ENCODE measurements around the gene RAB11FIP2. TPM values are rescaled to one million over a fixed set of nuclear protein-coding genes. Genes with fewer than 3 reads are reported as not detected.
A peak's percentile ranks its signal among the peaks of the same experiment; 100 is the strongest.

RAB11FIP2 gene
- 15.5 TPM for polyA plus RNA-seq (2013, experiment 1 of 2)
- polyA plus RNA-seq (2013, experiment 2 of 2): 15.8 TPM

GRCh38 chr10:118046395-118047156, at the start of gene RAB11FIP2:
Gene RAB11FIP2, minus strand, starts transcription at chr10:118046941. Its CDS starts 778 bp downstream, at chr10:118046163.
- H3K4me2 ChIP-seq (ENCODE audit: low read length): peak within 1 kb of the TSS; percentile 82

GRCh38 chr10:118096022-118096421, 49.3 kb upstream of the RAB11FIP2 start:
- Histone ChIP-seq H3K27me3 (ENCODE audit: insufficient read depth, low read length, poor library complexity) (no peaks in the 10 kb centered on the region), H2AK5ac (ENCODE audit: low read length) (no peak overlapping the region), H3K18ac (ENCODE audit: low read length) (no peak overlapping the region), H3K4me3 (ENCODE audit: low read length) (no peak overlapping the region), H3K56ac (ENCODE audit: low read length) (no peak overlapping the region), H3K23ac (ENCODE audit: low read length) (no peak overlapping the region), H3K79me2 (ENCODE audit: control insufficient read depth, insufficient read depth, low read length) (no peaks in the 10 kb centered on the region), H2BK5ac (ENCODE audit: low read length) (no peak overlapping the region), H3K27ac (ENCODE audit: low read depth, low read length) (no peak overlapping the region), H4K8ac (ENCODE audit: low read depth, low read length) (no peak overlapping the region), H3K36me3 (ENCODE audit: control insufficient read depth, insufficient read depth, low read length) (no peaks in the 10 kb centered on the region), H3K4me2 (ENCODE audit: low read length) (no peak overlapping the region), H4K5ac (ENCODE audit: low read length) (no peak overlapping the region), H2BK15ac (replicated peaks; ENCODE audit: low read depth) (no peak overlapping the region), H3K9ac (ENCODE audit: low read length) (no peak overlapping the region), H3K4ac (ENCODE audit: low read depth, low read length) (no peak overlapping the region), H3K4me1 (ENCODE audit: control insufficient read depth, low read depth, low read length) (no peaks in the 10 kb centered on the region), H3K79me1 (ENCODE audit: low read length) (no peaks in the 10 kb centered on the region), H2BK120ac (ENCODE audit: low read depth, low read length) (no peak overlapping the region)
- no CpG with 5 or more reads among the region's 1 CpG for WGBS (ENCODE audit: extremely low coverage, insufficient coverage, low lambda C conversion rate)
- DNase-seq: no peak

More at GRCh38 chr10:118046395-118047156, at the start of gene RAB11FIP2:
- no peaks in the 10 kb centered on the region for H3K4me1 ChIP-seq (ENCODE audit: control insufficient read depth, low read depth, low read length)
- H3K23ac ChIP-seq (ENCODE audit: low read length): no peak within 1 kb of the TSS
- no peak within 1 kb of the TSS for H2AK5ac ChIP-seq (ENCODE audit: low read length)
- H3K36me3 ChIP-seq (ENCODE audit: control insufficient read depth, insufficient read depth, low read length): no peaks in the 10 kb centered on the region
- peak; percentile 95 for DNase-seq
- no peak within 1 kb of the TSS for H2BK15ac ChIP-seq (replicated peaks; ENCODE audit: low read depth)
- peak within 1 kb of the TSS; percentile 56 for H3K4ac ChIP-seq (ENCODE audit: low read depth, low read length)
- H3K9ac ChIP-seq (ENCODE audit: low read length): peak within 1 kb of the TSS; percentile 84
- no peak within 1 kb of the TSS for H2BK5ac ChIP-seq (ENCODE audit: low read length)
- no peak within 1 kb of the TSS for H2BK120ac ChIP-seq (ENCODE audit: low read depth, low read length)
- peak within 1 kb of the TSS; percentile 62 for H3K4me3 ChIP-seq (ENCODE audit: low read length)
- WGBS (ENCODE audit: extremely low coverage, insufficient coverage, low lambda C conversion rate): no CpG with 5 or more reads among the region's 83 CpGs
- peak within 1 kb of the TSS; percentile 92 for H3K56ac ChIP-seq (ENCODE audit: low read length)
- no peaks in the 10 kb centered on the region for H3K27me3 ChIP-seq (ENCODE audit: insufficient read depth, low read length, poor library complexity)
- peak within 1 kb of the TSS; percentile 65 for H3K18ac ChIP-seq (ENCODE audit: low read length)
- H3K27ac ChIP-seq (ENCODE audit: low read depth, low read length): peak within 1 kb of the TSS; percentile 95
- H4K8ac ChIP-seq (ENCODE audit: low read depth, low read length): no peak within 1 kb of the TSS
- peaks cover 2% of the 10 kb centered on the region for H3K79me2 ChIP-seq (ENCODE audit: control insufficient read depth, insufficient read depth, low read length)
- no peak within 1 kb of the TSS for H4K5ac ChIP-seq (ENCODE audit: low read length)
- no peaks in the 10 kb centered on the region for H3K79me1 ChIP-seq (ENCODE audit: low read length)

GRCh38 chr10:118092209-118092608, 45.5 kb upstream of the RAB11FIP2 start:
- Histone ChIP-seq H3K4me2 (ENCODE audit: low read length) (no peak overlapping the region), H4K5ac (ENCODE audit: low read length) (no peak overlapping the region), H3K79me1 (ENCODE audit: low read length) (no peaks in the 10 kb centered on the region), H2BK120ac (ENCODE audit: low read depth, low read length) (no peak overlapping the region), H3K4me3 (ENCODE audit: low read length) (no peak overlapping the region), H3K56ac (ENCODE audit: low read length) (no peak overlapping the region), H3K4ac (ENCODE audit: low read depth, low read length) (no peak overlapping the region), H2AK5ac (ENCODE audit: low read length) (no peak overlapping the region), H2BK5ac (ENCODE audit: low read length) (no peak overlapping the region), H3K23ac (ENCODE audit: low read length) (no peak overlapping the region), H3K27ac (ENCODE audit: low read depth, low read length) (no peak overlapping the region), H3K18ac (ENCODE audit: low read length) (no peak overlapping the region), H3K4me1 (ENCODE audit: control insufficient read depth, low read depth, low read length) (no peaks in the 10 kb centered on the region), H3K36me3 (ENCODE audit: control insufficient read depth, insufficient read depth, low read length) (no peaks in the 10 kb centered on the region), H2BK15ac (replicated peaks; ENCODE audit: low read depth) (no peak overlapping the region), H3K27me3 (ENCODE audit: insufficient read depth, low read length, poor library complexity) (no peaks in the 10 kb centered on the region), H3K79me2 (ENCODE audit: control insufficient read depth, insufficient read depth, low read length) (no peaks in the 10 kb centered on the region), H4K8ac (ENCODE audit: low read depth, low read length) (no peak overlapping the region), H3K9ac (ENCODE audit: low read length) (no peak overlapping the region)
- no peak for DNase-seq
- no CpG with 5 or more reads among the region's 1 CpG for WGBS (ENCODE audit: extremely low coverage, insufficient coverage, low lambda C conversion rate)

- no peak overlapping the region for H2AK5ac ChIP-seq (ENCODE audit: low read length)
- no peak overlapping the region for H2BK5ac ChIP-seq (ENCODE audit: low read length)
- H3K4me3 ChIP-seq (ENCODE audit: low read length): no peak overlapping the region
- H3K79me1 ChIP-seq (ENCODE audit: low read length): no peaks in the 10 kb centered on the region
- H3K18ac ChIP-seq (ENCODE audit: low read length): no peak overlapping the region
- no peaks in the 10 kb centered on the region for H3K4me1 ChIP-seq (ENCODE audit: control insufficient read depth, low read depth, low read length)
- DNase-seq: no peak
- WGBS (ENCODE audit: extremely low coverage, insufficient coverage, low lambda C conversion rate): no CpG with 5 or more reads among the region's 4 CpGs
- H4K5ac ChIP-seq (ENCODE audit: low read length): no peak overlapping the region
- no peak overlapping the region for H2BK15ac ChIP-seq (replicated peaks; ENCODE audit: low read depth)
- H3K23ac ChIP-seq (ENCODE audit: low read length): no peak overlapping the region
- H3K27me3 ChIP-seq (ENCODE audit: insufficient read depth, low read length, poor library complexity): no peaks in the 10 kb centered on the region
- H4K8ac ChIP-seq (ENCODE audit: low read depth, low read length): no peak overlapping the region
- no peak overlapping the region for H3K56ac ChIP-seq (ENCODE audit: low read length)
- H3K9ac ChIP-seq (ENCODE audit: low read length): no peak overlapping the region
- no peaks in the 10 kb centered on the region for H3K36me3 ChIP-seq (ENCODE audit: control insufficient read depth, insufficient read depth, low read length)
- no peak overlapping the region for H2BK120ac ChIP-seq (ENCODE audit: low read depth, low read length)
- H3K4me2 ChIP-seq (ENCODE audit: low read length): no peak overlapping the region
- H3K79me2 ChIP-seq (ENCODE audit: control insufficient read depth, insufficient read depth, low read length): no peaks in the 10 kb centered on the region
- H3K27ac ChIP-seq (ENCODE audit: low read depth, low read length): no peak overlapping the region
- H3K4ac ChIP-seq (ENCODE audit: low read depth, low read length): no peak overlapping the region
These were observed 34.1 kb upstream of the RAB11FIP2 start for GRCh38 chr10:118080817-118081216.

DNA sequence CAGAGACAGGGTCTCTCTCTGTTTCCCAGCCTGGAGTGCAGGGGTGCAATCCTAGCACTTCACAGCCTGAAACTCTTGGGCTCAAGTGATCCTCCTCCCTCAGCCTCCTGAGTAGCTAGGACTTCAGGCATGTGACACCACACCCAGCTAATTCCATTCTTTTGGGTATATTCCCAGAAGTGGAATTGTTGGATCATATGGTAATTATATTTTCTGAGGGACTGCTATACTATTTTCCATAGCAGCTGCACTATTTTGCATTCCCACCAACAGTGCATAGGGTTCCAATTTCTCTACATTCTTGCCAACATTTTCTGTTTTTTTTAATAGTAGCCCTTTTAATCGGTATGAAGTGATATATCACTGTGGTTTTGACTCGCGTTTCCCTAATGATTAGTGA, 30.0 kb upstream of the RAB11FIP2 start:
- H3K56ac ChIP-seq (ENCODE audit: low read length): no peak overlapping the region
- no peak overlapping the region for H2BK120ac ChIP-seq (ENCODE audit: low read depth, low read length)
- no peak overlapping the region for H2BK15ac ChIP-seq (replicated peaks; ENCODE audit: low read depth)
- H3K79me2 ChIP-seq (ENCODE audit: control insufficient read depth, insufficient read depth, low read length): no peaks in the 10 kb centered on the region
- H3K18ac ChIP-seq (ENCODE audit: low read length): no peak overlapping the region
- H3K27me3 ChIP-seq (ENCODE audit: insufficient read depth, low read length, poor library complexity): no peaks in the 10 kb centered on the region
- no peak overlapping the region for H3K4me3 ChIP-seq (ENCODE audit: low read length)
- no peak overlapping the region for H4K8ac ChIP-seq (ENCODE audit: low read depth, low read length)
- no CpG with 5 or more reads among the region's 3 CpGs for WGBS (ENCODE audit: extremely low coverage, insufficient coverage, low lambda C conversion rate)
- no peak overlapping the region for H2AK5ac ChIP-seq (ENCODE audit: low read length)
- no peak overlapping the region for H3K23ac ChIP-seq (ENCODE audit: low read length)
- no peaks in the 10 kb centered on the region for H3K36me3 ChIP-seq (ENCODE audit: control insufficient read depth, insufficient read depth, low read length)
- H4K5ac ChIP-seq (ENCODE audit: low read length): no peak overlapping the region
- H3K79me1 ChIP-seq (ENCODE audit: low read length): no peaks in the 10 kb centered on the region
- no peak overlapping the region for H2BK5ac ChIP-seq (ENCODE audit: low read length)
- H3K4me2 ChIP-seq (ENCODE audit: low read length): no peak overlapping the region
- no peak overlapping the region for H3K9ac ChIP-seq (ENCODE audit: low read length)
- H3K27ac ChIP-seq (ENCODE audit: low read depth, low read length): no peak overlapping the region
- H3K4me1 ChIP-seq (ENCODE audit: control insufficient read depth, low read depth, low read length): no peaks in the 10 kb centered on the region
- H3K4ac ChIP-seq (ENCODE audit: low read depth, low read length): no peak overlapping the region
- DNase-seq: no peak

Measured in mesendoderm (in vitro differentiated cells).